OCI-LY3 (cell line): Measurements from ENCODE around the gene FRMD7.

Source experiments
- H2AFZ ChIP-seq: fragments of 200-600, 300-600 bp; shearing (Covaris generic); 2 replicates; pipeline ENCODE4 v1.6.0; 2014; ENCODE audit warnings: antibody characterized with exemption, low read depth, low read length
- H3K27ac ChIP-seq: fragments of 200-600, 300-600 bp; sonication (generic); 2 replicates; pipeline ENCODE4 v1.5.1; 2014; ENCODE audit warnings: mild to moderate bottlenecking, low read length, moderate library complexity, mixed read lengths
- H3K27me3 ChIP-seq: fragments of 200-600, 300-600 bp; sonication (generic); 2 replicates; pipeline ENCODE4 v1.6.1; 2014; ENCODE audit warnings: low read depth, low read length, mixed read lengths
- H3K36me3 ChIP-seq: fragments of 200-600, 300-600 bp; sonication (generic); replicated peaks from 2 replicates; pipeline ENCODE3; 2014; ENCODE audit warnings: low read depth, low read length, mixed read lengths
- H3K4me1 ChIP-seq: fragments of 300-600, 200-600 bp; sonication (generic); 2 replicates; pipeline ENCODE4 v1.6.1; 2014; ENCODE audit warnings: low read length, mixed read lengths
- H3K4me2 ChIP-seq: fragments of 200-600, 300-600 bp; sonication (generic); 2 replicates; pipeline ENCODE4 v1.6.1; 2014; ENCODE audit warnings: low read length, mixed read lengths
- H3K4me3 ChIP-seq: fragments of 300-600, 200-600 bp; sonication (generic); 2 replicates; pipeline ENCODE4 v1.5.1; 2014; ENCODE audit warnings: antibody characterized with exemption, mild to moderate bottlenecking, low read length, moderate library complexity
- H3K79me2 ChIP-seq: fragments of 300-600, 200-600 bp; shearing (Covaris generic); 2 replicates; pipeline ENCODE4 v1.6.1; 2014; ENCODE audit warnings: mild to moderate bottlenecking, low read length, mixed read lengths
- H3K9ac ChIP-seq: fragments of 300-600, 200-600 bp; shearing (Covaris generic); 2 replicates; pipeline ENCODE4 v1.6.0; 2014; ENCODE audit warnings: mild to moderate bottlenecking, low read length, moderate library complexity
- H3K9me3 ChIP-seq: fragments of 200-600, 300-600 bp; shearing (Covaris generic); 2 replicates; pipeline ENCODE4 v1.6.1; 2014; ENCODE audit warnings: low read length, mixed read lengths; ENCODE audit not compliant: insufficient read depth
- H4K20me1 ChIP-seq: fragments of 200-600, 300-600 bp; sonication (generic); 2 replicates; pipeline ENCODE4 v1.6.1; 2016; ENCODE audit warnings: low read length, mixed read lengths; ENCODE audit not compliant: insufficient read depth
- EZH2phosphoT487 ChIP-seq: fragments of 200-600 bp; shearing (Covaris generic); IDR thresholded peaks from 2 replicates; pipeline ENCODE4 v1.6.1; 2018; ENCODE audit warnings: antibody characterized with exemption, mixed run types, low read depth
- TF ChIP-seq, protein P1 (sequence below): fragments of 200-600, 300-600 bp; sonication (generic); IDR thresholded peaks from 2 replicates; pipeline ENCODE4 v1.5.1; 2014; ENCODE audit warnings: antibody characterized with exemption, low read length, low read depth

The FRMD7 gene

DNA sequence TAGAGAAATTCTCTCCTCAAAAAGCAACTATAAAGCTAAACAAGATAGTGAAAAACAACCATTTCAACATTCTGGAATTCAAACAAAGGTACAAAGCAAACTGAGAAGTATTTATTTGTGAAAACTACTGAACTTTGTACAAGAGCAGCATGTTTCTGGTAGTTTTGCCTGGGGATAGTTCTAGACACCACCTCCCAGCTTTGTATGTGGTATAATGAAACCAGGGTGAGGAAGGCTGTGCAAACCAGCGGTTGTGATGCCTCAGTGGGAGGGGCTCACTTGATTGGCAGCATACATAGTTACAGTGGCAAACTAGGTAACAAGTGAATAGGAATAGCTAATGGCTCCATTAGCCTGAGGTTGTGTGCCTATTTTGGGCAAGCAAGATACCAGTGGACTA, 18.6 kb upstream of the FRMD7 start:
- Histone ChIP-seq H3K27ac (no peak overlapping the region), H3K36me3 (no peaks in the 10 kb centered on the region), H3K4me1 (no peaks in the 10 kb centered on the region), H3K27me3 (no peaks in the 10 kb centered on the region), H3K4me2 (no peak overlapping the region), H2AFZ (no peak overlapping the region), H3K9me3 (no peaks in the 10 kb centered on the region), H3K9ac (no peak overlapping the region), H3K79me2 (no peaks in the 10 kb centered on the region), H3K4me3 (no peak overlapping the region), H4K20me1 (no peaks in the 10 kb centered on the region)
- TF ChIP-seq, protein P1, sequence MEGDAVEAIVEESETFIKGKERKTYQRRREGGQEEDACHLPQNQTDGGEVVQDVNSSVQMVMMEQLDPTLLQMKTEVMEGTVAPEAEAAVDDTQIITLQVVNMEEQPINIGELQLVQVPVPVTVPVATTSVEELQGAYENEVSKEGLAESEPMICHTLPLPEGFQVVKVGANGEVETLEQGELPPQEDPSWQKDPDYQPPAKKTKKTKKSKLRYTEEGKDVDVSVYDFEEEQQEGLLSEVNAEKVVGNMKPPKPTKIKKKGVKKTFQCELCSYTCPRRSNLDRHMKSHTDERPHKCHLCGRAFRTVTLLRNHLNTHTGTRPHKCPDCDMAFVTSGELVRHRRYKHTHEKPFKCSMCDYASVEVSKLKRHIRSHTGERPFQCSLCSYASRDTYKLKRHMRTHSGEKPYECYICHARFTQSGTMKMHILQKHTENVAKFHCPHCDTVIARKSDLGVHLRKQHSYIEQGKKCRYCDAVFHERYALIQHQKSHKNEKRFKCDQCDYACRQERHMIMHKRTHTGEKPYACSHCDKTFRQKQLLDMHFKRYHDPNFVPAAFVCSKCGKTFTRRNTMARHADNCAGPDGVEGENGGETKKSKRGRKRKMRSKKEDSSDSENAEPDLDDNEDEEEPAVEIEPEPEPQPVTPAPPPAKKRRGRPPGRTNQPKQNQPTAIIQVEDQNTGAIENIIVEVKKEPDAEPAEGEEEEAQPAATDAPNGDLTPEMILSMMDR = no peak
- no peak for TF ChIP-seq EZH2phosphoT487

DNA sequence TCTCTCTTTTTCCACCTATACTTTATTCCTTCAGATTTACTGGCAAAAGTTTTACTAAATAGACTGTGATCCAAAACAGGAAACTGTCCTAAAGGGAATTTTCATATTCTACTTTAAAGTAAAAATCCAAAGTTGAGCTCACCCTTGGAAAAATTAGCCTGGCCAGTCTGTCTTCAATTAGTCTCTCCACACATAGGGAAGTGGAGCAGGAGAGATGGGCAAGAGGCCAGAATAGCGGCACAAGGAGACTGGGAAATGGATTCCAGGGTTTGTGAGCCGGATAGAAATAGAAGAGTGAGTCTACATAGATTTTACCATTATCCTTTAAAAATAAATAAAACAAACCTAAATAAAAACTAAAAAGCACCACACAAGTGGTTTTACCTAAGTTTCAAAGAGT, 16.2 kb upstream of the FRMD7 start:
- Histone ChIP-seq H3K79me2 (no peaks in the 10 kb centered on the region), H3K27ac (no peak overlapping the region), H3K4me1 (no peaks in the 10 kb centered on the region), H3K36me3 (no peaks in the 10 kb centered on the region), H3K9ac (no peak overlapping the region), H3K9me3 (no peaks in the 10 kb centered on the region), H3K27me3 (no peaks in the 10 kb centered on the region), H3K4me3 (no peak overlapping the region), H4K20me1 (no peaks in the 10 kb centered on the region), H2AFZ (no peak overlapping the region), H3K4me2 (no peak overlapping the region)
- no peak for TF ChIP-seq EZH2phosphoT487
- TF ChIP-seq, protein P1 = no peak

DNA sequence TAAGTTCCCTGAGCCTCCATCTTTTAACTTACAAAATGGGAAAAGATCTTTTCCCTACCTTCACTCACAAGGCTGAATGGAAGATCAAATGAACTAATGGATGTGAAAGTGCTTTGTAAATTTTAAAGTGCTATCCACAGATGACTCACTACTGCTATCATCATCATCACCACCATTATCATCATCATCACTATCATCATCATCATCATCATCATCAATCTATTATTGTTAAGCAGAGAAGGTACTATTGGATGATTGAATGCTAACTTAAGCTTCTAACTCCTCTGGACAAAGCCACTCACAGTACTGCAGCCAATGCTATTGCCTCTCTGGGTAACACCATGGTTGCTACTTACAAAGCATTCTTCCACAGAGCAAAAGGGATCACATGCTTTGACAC, 1.9 kb downstream of the FRMD7 start:
- no peak overlapping the region for H2AFZ ChIP-seq
- H3K79me2 ChIP-seq = no peaks in the 10 kb centered on the region
- H4K20me1 ChIP-seq = no peaks in the 10 kb centered on the region
- no peak overlapping the region for H3K27ac ChIP-seq
- TF ChIP-seq, protein P1 = no peak
- no peak for TF ChIP-seq EZH2phosphoT487
- H3K4me1 ChIP-seq = no peaks in the 10 kb centered on the region
- no peaks in the 10 kb centered on the region for H3K27me3 ChIP-seq
- H3K4me2 ChIP-seq = no peak overlapping the region
- no peak overlapping the region for H3K9ac ChIP-seq
- no peak overlapping the region for H3K4me3 ChIP-seq
- H3K9me3 ChIP-seq = no peaks in the 10 kb centered on the region
- H3K36me3 ChIP-seq = no peaks in the 10 kb centered on the region

DNA sequence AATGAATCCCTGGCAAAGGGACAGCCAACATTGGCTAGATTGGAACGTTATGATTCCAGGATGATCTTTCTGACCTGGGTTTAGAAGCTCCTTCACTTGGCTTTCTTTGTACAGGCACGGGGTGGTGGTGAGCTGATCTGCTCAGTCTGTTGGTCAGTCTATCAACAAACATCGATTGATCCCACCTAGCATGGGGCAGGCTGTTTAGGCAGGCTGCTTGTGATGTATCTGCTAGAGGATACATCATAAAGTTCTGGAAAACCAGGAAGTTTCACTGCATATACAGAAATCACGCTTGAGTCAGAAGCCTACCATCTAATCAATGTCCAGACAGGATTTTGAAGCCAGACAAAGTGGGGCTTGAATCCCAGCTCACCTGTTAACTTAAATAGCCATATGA, 6.9 kb downstream of the FRMD7 start:
- no peak overlapping the region for H3K27ac ChIP-seq
- H2AFZ ChIP-seq = no peak overlapping the region
- H3K9ac ChIP-seq = no peak overlapping the region
- no peak overlapping the region for H3K4me2 ChIP-seq
- H3K4me1 ChIP-seq = no peaks in the 10 kb centered on the region
- TF ChIP-seq EZH2phosphoT487 = no peak
- no peaks in the 10 kb centered on the region for H4K20me1 ChIP-seq
- H3K79me2 ChIP-seq = no peaks in the 10 kb centered on the region
- H3K4me3 ChIP-seq = no peak overlapping the region
- no peaks in the 10 kb centered on the region for H3K9me3 ChIP-seq
- no peaks in the 10 kb centered on the region for H3K36me3 ChIP-seq
- no peaks in the 10 kb centered on the region for H3K27me3 ChIP-seq
